ENCODE results near the gene SLC25A44. TPM values are rescaled to one million over a fixed set of nuclear protein-coding genes. Genes with fewer than 3 reads are reported as not detected.

The SLC25A44 gene, protein sequence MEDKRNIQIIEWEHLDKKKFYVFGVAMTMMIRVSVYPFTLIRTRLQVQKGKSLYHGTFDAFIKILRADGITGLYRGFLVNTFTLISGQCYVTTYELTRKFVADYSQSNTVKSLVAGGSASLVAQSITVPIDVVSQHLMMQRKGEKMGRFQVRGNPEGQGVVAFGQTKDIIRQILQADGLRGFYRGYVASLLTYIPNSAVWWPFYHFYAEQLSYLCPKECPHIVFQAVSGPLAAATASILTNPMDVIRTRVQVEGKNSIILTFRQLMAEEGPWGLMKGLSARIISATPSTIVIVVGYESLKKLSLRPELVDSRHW
- 16.3 TPM for total RNA-seq

DNA sequence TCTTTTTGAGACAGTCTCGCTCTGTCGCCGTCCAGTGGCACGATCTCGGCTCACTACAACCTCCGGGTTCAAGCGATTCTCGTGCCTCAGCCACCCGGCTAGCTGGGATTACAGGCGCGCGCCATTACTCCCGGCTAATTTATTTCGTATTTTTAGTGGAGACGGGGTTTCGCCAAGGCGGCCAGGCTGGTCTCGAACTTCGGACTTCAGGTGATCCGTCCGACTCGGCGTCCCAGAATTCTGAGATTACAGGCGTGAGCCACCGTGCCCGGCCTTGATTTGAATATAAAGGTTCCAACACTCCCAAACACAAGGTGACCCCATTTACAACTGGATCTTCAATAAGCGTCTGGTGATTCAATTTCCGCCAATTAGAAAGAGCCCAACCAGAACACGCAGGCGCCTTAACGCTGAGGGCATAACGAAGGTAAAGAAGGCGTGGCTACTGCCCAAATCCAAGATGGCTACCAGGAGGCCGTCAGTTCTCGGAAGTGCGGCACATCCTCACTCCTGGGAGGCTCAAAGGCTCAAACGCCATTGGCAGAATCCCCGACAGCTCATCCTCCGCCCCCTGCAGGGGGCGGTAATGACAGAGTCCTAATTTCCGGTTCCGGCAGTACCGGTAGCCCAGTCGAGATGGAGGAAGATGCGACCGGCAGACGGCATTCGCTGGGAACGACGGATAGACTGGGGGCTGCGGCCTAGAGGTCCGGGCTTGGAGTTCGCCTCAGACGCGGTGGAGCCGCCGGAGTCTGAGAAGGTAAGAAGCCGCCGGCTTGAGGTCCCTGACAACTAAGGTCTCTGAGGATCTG, at the start of gene SLC25A44:
Gene SLC25A44 (plus strand): TSS at position 617 of the 812 bp plus-strand sequence. CDS start 5,744 bp downstream, outside the sequence.
- peak; percentile 100 for ATAC-seq
- intact Hi-C loops (cut with DNase I): no loop called here
- peak; percentile 97 for DNase-seq (ENCODE audit: low spot score)

DNA sequence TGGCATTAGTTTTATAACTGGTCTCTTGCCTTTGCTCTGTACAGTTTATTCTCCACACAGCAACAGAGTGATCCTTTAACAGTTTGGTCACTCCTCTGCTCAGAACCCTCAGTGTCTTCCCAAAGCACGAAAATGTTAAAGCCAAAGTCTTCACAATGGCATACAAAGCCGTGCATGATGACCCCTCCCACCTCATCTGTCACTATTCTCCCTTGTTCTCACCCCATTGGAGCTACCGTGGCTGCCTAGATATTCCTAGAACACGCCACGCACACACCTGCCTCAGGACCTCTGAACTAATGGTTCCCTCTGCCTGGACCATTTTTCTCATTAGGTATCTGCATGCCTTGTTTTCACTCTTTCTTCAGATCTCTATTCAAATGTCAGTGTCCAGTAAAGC, 49.2 kb upstream of the SLC25A44 start:
- ATAC-seq (no peak), DNase-seq (ENCODE audit: low spot score) (no peak)
- intact Hi-C loops (cut with DNase I): no loop called here

DNA sequence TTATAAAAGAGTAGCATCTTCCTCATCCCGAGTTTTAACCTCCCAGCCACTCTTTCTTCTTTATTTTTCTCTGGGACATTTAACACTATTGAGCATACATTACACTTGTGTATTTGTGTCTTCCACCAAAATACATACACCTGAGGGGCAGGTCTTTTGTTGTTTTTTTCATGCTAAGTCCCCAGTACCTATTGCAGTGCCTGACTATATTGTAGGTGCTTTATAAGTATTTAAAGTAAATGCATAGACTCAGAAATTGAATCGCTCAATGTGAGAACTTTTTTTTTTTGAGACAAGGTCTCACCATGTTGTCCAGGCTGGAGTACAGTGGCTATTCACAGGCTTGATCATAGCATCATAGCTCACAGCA, 48.3 kb upstream of the SLC25A44 start:
- ATAC-seq (no peak), DNase-seq (ENCODE audit: low spot score) (no peak)
- intact Hi-C loops (cut with DNase I): loop anchor here (2.0 kb wide), 1 partner anchor 83 kb away; no protein-coding TSS in a partner anchor

DNA sequence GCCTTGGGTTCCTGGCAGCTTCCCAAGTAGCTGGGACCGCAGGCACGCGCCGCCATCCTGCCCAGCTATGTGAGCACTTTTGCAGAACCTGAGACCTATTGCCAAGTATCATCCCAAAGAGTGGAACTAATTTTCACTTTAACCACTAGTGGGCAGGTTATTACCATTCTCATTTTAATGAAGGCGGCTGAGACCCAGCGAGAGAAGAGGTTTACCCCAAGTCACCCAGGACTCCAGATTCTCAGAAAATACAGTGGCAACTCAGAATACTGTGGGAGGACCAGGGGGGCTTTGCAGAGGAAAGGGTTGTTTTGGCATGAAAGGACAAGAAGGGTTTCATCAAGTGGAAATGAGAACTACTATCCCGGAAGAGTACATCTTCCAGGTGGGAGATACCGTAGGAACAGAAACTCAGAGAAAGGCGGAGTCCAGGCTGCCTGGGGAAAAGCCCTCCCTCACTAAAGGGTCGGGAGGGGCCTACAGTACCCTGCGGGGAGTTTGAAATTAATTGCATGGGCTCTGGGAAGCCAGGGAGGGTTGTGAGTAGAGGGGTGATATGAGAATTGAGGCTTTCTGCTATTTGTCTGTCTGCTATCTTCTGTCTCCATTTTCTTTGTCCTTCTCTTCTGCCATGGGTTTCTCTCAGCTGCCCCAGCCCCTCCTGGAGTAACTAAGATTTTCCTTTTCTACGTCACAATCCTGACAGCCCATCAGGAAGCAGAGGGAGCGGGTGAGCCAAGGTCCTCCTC, 47.7 kb upstream of the SLC25A44 start:
- ATAC-seq (peak; percentile 66), DNase-seq (ENCODE audit: low spot score) (peak; percentile 79)
- intact Hi-C loops (cut with DNase I): loop anchor here (2.0 kb wide), 1 partner anchor 83 kb away; no protein-coding TSS in a partner anchor

DNA sequence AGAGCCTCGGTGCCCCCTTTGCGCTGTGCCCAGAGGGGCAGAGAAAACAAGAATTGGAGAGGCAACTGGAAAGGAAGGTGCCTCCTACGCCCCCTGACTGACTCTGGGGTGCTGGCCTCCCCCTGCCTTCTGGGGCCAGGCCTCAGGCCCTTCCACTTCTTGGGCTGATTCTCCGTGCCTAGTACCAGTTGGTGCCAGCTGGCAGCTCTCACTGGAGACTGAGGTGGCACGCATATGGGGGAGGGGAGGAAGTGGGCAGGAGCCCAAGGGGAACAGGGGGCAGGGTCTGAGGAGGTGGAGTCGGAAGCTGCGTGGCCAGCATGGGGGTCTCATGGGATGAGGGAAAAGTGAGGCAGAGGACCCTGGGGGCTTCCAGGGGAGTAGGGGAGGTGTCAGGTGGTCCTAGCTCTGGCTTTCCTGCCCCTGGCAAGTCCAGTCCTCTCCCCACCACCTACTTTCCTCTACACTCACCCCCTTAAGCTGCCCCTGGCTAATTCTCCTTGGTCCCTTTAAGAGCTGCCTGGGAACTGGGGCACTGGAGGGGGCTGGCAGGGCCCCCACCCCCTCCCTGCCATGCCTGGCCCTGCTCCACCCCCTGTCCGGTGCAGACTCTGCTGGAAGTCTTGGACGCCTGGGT, 47.0 kb upstream of the SLC25A44 start:
- DNase-seq (ENCODE audit: low spot score) (no peak), ATAC-seq (peak; percentile 32)
- intact Hi-C loops (cut with DNase I): loop anchor here (2.0 kb wide), 1 partner anchor 82 kb away; no protein-coding TSS in a partner anchor

DNA sequence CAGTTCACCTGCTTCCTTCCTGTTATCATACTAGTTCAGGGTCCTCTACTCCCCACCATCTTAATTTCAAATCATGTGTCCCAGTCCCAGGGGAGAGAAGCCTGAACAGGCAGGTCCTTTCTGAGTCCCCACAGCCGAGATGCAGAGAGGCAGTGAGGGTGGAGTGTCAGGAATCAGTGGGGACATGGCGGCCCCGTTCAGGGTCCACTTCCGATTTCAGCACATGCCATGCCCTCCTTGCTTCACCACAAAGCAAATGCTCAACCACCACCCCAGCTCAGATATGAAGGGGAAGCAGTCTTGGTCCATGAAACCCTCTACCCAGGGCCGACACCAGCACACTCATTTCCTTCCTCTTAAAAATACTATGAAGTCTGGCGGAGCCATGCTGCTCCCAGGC, 45.7 kb upstream of the SLC25A44 start:
- ATAC-seq (no peak), DNase-seq (ENCODE audit: low spot score) (no peak)
- intact Hi-C loops (cut with DNase I): no loop called here

DNA sequence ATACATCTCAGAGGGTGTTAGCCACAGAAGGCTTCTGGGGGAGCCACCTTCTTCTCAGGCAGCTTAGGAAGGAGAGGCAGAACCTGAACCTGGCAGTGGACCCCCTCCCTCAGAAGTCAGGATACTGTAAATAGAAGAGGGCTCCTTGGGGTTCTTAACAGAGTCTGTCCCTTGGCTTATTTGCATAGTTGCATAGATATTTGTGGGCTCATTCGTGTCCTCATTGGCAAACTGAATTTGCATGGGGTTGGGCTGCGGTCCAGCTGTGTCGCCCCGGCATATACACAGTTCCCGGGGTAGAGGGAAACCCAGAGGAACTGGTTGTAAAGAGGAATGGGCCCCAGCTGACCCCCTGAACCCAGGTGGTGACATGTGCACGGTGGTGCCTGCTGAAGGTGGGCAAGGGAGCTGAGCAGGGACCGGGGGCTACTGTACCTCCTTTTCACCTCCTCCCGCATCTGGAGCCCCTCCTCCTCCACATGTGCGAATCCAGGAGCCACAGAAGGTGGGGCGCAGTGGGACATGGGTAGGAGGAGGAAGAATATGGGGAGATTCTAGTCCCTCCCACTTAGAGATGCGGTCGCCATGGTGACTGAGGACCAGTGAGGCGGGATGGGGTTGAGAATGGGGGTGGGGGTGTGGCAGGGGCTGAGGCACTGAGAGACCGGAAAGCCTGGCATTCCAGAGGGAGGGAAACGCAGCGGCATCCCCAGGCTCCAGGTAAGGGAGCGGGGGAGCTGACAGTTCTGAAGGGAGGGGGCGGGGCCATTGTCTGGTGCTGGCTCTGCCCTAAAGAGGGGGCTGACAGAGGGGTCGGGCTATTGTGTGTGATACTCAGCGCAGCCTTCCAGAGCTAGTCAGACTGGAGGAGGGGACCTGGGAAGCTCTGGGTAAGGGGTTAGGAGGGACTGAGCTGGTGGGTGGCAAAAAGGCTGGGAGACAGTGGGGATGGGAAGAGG, 44.3 kb upstream of the SLC25A44 start:
- intact Hi-C loops (cut with DNase I): no loop called here

DNA sequence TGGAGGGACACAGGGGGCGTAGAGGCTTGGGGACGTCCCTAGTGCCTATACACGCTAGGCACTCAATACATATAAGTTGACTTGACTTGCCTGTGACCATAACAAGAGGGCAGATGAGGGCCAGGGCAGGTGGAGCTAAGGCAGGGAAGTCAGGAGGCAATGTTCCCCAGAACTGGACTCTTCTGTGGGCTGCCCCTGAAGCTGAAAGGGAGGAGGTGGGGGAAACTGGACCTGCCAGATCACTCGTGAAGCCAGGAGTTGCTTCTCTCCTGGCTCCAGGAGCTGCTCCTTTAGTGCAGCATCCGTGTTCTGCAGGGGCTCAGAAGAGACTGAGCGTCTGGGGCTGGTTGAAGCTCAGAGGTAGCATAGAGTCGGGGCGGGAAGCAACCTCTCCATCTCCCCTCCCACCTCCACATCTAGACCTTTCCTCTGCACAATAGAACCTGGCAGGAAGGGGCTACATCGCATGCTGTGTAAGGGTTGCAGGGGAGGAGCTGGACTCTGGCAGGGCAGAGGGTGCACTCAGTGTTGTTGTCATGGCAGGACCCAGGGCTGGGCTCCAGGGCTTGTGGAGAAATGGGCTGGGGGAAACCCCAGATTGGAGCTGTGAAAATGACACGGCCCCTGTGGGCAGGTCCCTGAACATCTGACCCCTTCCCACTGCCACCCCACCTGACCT, 43.4 kb upstream of the SLC25A44 start:
- DNase-seq (ENCODE audit: low spot score) (no peak), ATAC-seq (no peak)
- intact Hi-C loops (cut with DNase I): no loop called here

More for the DNA sequence above, 44.3 kb upstream of the SLC25A44 start:
- no peak for ATAC-seq
- no peak for DNase-seq (ENCODE audit: low spot score)

DNA sequence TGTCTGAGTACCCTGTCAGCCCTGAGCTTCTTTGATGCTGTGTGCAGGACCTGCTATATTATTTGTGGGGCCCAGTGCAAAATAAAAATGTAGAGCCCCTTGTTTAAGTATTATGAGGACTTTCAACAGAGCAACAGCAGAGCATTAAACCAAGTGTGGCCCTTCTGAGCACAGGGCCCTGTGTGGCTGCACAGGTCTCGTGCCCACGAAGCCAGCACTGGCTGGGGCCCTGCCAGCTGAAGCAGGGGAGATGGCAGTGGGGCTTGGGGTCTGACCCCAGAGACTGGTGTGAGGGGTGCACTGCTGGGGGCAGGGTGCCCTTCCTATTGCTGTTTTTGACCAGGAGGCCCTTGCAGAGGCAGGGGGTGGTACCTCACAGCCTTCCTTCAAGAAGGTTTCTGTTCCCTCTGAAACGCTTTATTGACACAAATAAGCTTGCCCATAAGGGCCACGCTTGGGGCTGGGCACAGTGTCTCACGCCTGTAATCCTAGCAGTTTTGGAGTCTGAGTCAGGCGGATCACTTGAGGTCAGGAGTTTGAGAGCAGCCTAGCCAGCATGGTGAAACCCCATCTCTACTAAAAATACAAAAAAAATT, 42.7 kb upstream of the SLC25A44 start:
- no peak for ATAC-seq
- intact Hi-C loops (cut with DNase I): no loop called here
- no peak for DNase-seq (ENCODE audit: low spot score)

DNA sequence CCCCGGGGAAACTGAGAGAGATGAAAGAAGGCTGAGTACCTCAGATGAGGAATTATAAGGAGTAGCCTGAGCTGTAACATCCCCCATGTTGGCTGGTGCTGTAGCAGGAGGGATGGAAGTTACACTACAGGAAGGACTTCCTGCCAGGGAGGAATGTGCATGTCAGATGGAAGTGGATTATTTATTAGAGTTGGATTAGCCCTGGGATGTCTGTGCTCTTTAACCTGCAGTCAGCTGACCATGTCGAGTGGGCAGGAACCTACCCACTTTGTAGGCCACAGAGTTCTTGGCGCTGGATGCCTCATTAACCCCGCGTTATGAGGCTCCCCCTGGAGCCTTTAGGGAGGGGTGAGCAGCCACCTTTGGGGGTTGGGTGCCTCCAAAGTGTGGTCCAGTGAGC, 41.3 kb upstream of the SLC25A44 start:
- ATAC-seq: no peak
- intact Hi-C loops (cut with DNase I): no loop called here
- no peak for DNase-seq (ENCODE audit: low spot score)

DNA sequence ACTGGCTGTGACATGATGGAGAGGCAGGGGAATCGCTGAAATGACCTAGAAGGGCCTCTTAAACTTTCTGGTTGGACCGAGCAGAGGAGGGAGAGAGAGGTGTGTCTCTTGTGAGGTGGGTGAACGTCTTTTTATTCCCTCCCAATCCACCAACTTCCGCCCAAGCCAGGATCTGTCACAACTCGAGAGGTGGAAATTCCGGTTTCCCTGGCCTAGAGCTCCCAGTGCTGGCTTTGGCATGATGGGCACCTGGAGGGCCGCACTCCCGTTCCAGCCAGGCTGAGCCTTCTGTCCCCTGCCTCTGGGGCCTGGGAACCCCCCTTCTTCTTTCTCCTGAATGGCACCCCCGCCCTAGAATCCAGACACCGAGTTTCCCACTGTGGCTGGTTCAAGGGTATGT, 40.5 kb upstream of the SLC25A44 start, which contains the start of gene SEMA4A:
Gene SEMA4A (plus strand): TSS at position 224 of the 400 bp plus-strand sequence. CDS start 994 bp downstream, outside the sequence.
- no peak for ATAC-seq
- intact Hi-C loops (cut with DNase I): no loop called here

DNA sequence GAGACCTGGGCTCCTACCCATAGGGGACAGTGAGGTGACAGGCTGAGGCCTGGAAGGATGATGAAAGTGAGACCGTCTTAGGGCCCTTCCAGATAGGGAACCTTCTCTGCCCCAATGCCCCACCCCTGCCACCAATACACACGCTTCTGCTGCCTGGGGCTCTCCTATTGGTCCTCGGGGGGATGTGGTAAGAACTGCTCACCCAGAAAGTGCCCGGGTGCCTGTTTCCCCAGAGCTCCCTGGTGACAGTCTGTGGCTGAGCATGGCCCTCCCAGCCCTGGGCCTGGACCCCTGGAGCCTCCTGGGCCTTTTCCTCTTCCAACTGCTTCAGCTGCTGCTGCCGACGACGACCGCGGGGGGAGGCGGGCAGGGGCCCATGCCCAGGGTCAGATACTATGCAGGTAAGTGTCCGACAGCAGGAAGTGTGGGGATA, 39.6 kb upstream of the SLC25A44 start:
- intact Hi-C loops (cut with DNase I): no loop called here
- DNase-seq (ENCODE audit: low spot score) (no peak), ATAC-seq (peak; percentile 42)

More for the DNA sequence above, 40.5 kb upstream of the SLC25A44 start, which contains the start of gene SEMA4A:
- no peak for DNase-seq (ENCODE audit: low spot score)

DNA sequence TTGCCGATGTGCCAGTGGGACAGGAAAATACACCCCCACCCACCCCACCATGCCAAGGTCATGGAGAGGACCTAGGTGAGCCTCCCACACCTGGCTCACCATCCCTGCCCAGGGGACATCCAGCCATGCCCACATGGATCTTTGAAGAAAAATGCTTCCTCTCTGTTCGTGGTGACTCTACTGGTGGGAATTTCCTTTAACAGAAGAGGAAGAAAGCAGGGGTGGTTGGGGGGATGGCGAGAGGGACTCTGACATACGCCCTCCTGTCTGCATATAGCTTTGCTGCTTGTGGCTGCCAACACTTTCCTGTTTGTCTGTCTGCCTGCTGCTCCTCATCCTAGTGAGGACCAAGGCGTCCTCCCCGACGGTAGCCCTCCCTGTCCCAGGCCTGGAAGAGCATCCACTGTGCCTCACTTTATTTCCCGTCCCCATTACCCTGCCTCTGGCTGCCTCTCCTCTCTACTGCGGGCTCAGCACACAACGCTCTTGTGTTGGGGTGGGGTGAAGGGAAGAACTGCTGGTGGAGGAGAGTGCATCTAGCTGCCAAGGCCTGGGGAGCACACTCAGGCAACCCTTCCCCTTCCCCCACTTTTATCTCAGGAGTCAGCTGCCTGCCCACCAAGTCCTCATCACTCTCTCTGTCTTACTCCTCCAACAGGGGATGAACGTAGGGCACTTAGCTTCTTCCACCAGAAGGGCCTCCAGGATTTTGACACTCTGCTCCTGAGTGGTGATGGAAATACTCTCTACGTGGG, 38.0 kb upstream of the SLC25A44 start:
- intact Hi-C loops (cut with DNase I): no loop called here
- no peak for ATAC-seq

DNA sequence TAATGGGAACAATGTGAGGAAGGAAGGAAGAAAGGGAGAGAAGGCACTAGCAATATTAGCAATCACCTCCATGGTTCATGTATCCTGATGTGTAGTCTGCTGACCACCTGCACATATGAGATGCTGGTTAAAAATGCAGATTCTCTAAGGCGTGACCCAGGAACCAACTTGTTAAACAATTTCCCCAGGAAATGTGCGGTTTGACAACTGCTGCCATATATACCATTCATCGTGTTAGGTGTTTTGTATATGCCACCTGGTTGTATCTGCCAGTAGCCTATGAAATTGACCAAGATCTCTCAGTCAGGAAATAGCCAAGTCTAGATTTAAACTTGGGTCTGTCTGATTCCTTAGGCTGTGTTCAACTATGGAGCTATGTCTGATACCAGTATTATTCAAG, 36.4 kb upstream of the SLC25A44 start:
- DNase-seq (ENCODE audit: low spot score) (no peak), ATAC-seq (no peak)
- intact Hi-C loops (cut with DNase I): no loop called here

More for the DNA sequence above, 38.0 kb upstream of the SLC25A44 start:
- DNase-seq (ENCODE audit: low spot score): no peak

DNA sequence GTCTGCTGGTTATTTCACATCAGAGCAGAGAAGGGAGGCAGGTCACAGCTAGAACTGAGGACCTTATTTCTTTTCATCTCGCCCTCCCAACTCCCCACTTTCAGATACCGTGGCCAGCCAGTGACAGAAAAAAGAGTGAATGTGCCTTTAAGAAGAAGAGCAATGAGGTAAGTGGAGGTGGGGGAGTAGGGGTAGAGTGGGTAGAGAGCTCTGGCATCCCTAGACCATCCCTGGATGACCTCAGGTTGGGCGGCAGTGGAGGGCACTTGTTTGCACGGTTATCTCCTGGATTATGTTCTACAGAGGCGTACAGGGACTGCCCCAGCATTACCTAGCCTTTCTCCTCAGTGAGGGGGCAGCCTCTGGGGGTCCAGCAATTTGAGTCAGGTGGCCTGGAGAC, 35.9 kb upstream of the SLC25A44 start:
- intact Hi-C loops (cut with DNase I): no loop called here
- ATAC-seq (no peak), DNase-seq (ENCODE audit: low spot score) (no peak)
